GM06990 (cell line): ENCODE results near the gene GFPT1.

ENCODE experiments used
- DNase-seq: peaks from one replicate; pipeline ENCODE4 v3.0.0-alpha.2; 2011; ENCODE audit not compliant: insufficient read length; ENCODE audit errors: extremely low read depth
- H3K27me3 ChIP-seq: replicated peaks from 2 replicates; pipeline ENCODE4 v1.6.0; 2011; ENCODE audit warnings: low read length; ENCODE audit not compliant: control insufficient read depth, insufficient read depth
- H3K36me3 ChIP-seq: 2 replicates; pipeline ENCODE4 v1.5.1; 2011; ENCODE audit warnings: low read length; ENCODE audit not compliant: control insufficient read depth, insufficient read depth
- H3K4me3 ChIP-seq: replicated peaks from 2 replicates; pipeline ENCODE4 v1.5.1; 2011; ENCODE audit warnings: low read depth, mild to moderate bottlenecking, control low read depth, low read length
- CTCF ChIP-seq: IDR thresholded peaks from 2 replicates; pipeline ENCODE4 v1.5.1; 2011; ENCODE audit warnings: low read length, control low read depth, mild to moderate bottlenecking, inconsistent platforms; ENCODE audit not compliant: insufficient read depth, poor library complexity, severe bottlenecking

The GFPT1 gene

GRCh38 chr2:69383176-69383812 is 3.7 kb downstream of the GFPT1 start:
- TF ChIP-seq CTCF: no peak

GRCh38 chr2:69382547-69382946 is 4.5 kb downstream of the GFPT1 start:
- no peak for DNase-seq
- no peak for TF ChIP-seq CTCF
- H3K4me3 ChIP-seq: no peak overlapping the region
- no peaks in the 10 kb centered on the region for H3K36me3 ChIP-seq
- H3K27me3 ChIP-seq: no peaks in the 10 kb centered on the region

More at GRCh38 chr2:69383176-69383812, 3.7 kb downstream of the GFPT1 start:
- Histone ChIP-seq H3K4me3 (no peak overlapping the region), H3K36me3 (no peaks in the 10 kb centered on the region), H3K27me3 (no peaks in the 10 kb centered on the region)
- no peak for DNase-seq

GRCh38 chr2:69381337-69381737 is 5.7 kb downstream of the GFPT1 start:
- TF ChIP-seq CTCF: no peak
- no peak for DNase-seq
- H3K4me3 ChIP-seq: no peak overlapping the region
- no peaks in the 10 kb centered on the region for H3K27me3 ChIP-seq
- H3K36me3 ChIP-seq: no peaks in the 10 kb centered on the region

GRCh38 chr2:69380072-69380917 is 6.7 kb downstream of the GFPT1 start:
- no peak for DNase-seq
- H3K4me3 ChIP-seq: no peak overlapping the region
- no peak for TF ChIP-seq CTCF
- no peaks in the 10 kb centered on the region; the same call in 1 of the 2 replicates for H3K36me3 ChIP-seq
- H3K27me3 ChIP-seq: no peaks in the 10 kb centered on the region

GRCh38 chr2:69376403-69376802 is 10.6 kb downstream of the GFPT1 start:
- TF ChIP-seq CTCF: no peak
- H3K36me3 ChIP-seq: peaks cover 4% of the 10 kb centered on the region
- H3K27me3 ChIP-seq: no peaks in the 10 kb centered on the region
- no peak overlapping the region for H3K4me3 ChIP-seq
- no peak for DNase-seq
